Osteoblast (primary cell): ENCODE data around the gene DBX1. TPM values are rescaled to one million over a fixed set of nuclear protein-coding genes. Genes with fewer than 3 reads are reported as not detected.
A peak's percentile ranks its signal among the peaks of the same experiment; 100 is the strongest.

Experiments
- DNase-seq: peaks from one replicate; pipeline ENCODE4 v3.0.0; 2011; ENCODE audit warnings: low spot score, mixed read lengths; ENCODE audit not compliant: insufficient read length; ENCODE audit errors: missing footprints
- H2AFZ ChIP-seq: 2 replicates; pipeline ENCODE4 v1.6.0; 2011; ENCODE audit warnings: mild to moderate bottlenecking, low read length
- H3K27ac ChIP-seq: 2 replicates; pipeline ENCODE4 v1.5.1; 2011; ENCODE audit warnings: mild to moderate bottlenecking, low read depth, low read length, moderate library complexity
- H3K27me3 ChIP-seq: 2 replicates; pipeline ENCODE4 v1.6.0; 2012; ENCODE audit warnings: mild to moderate bottlenecking, control low read depth, inconsistent platforms, low read length, moderate library complexity; ENCODE audit not compliant: insufficient read depth
- H3K36me3 ChIP-seq: 2 replicates; pipeline ENCODE4 v1.5.1; 2011; ENCODE audit warnings: mild to moderate bottlenecking, low read length, control low read depth, moderate library complexity; ENCODE audit not compliant: insufficient read depth
- H3K4me1 ChIP-seq: 2 replicates; pipeline ENCODE4 v1.5.1; 2011; ENCODE audit warnings: mild to moderate bottlenecking, low read length, control low read depth, moderate library complexity; ENCODE audit not compliant: insufficient read depth
- H3K4me2 ChIP-seq: 2 replicates; pipeline ENCODE4 v1.6.0; 2011; ENCODE audit warnings: mild to moderate bottlenecking, low read length; ENCODE audit not compliant: insufficient read depth
- H3K4me3 ChIP-seq: fragments of 200-600 bp; sonication (generic); 3 replicates; pipeline ENCODE4 v1.5.1; 2012; ENCODE audit warnings: mild to moderate bottlenecking, low read length, inconsistent platforms; ENCODE audit not compliant: insufficient read depth
- H3K79me2 ChIP-seq: 2 replicates; pipeline ENCODE4 v1.6.0; 2012; ENCODE audit warnings: mild to moderate bottlenecking, low read length, control low read depth, inconsistent platforms; ENCODE audit not compliant: insufficient read depth
- H3K9me3 ChIP-seq: 2 replicates; pipeline ENCODE4 v1.5.1; 2011; ENCODE audit warnings: low read depth, low read length, control low read depth
- H4K20me1 ChIP-seq: 2 replicates; pipeline ENCODE4 v1.6.0; 2012; ENCODE audit warnings: mild to moderate bottlenecking, low read length, control low read depth; ENCODE audit not compliant: insufficient read depth
- total RNA-seq: library from RNA; depleted of rRNA; stranded (reverse); fragments of >200 nt; gene quantifications from 2 replicates; pipeline ENCODE4 v1.2.3, GENCODE V29; 2012
- TF ChIP-seq, protein P1 (sequence below): IDR thresholded peaks from 2 replicates; pipeline ENCODE4 v1.5.1; 2011; ENCODE audit warnings: mild to moderate bottlenecking, low read depth, low read length, moderate library complexity; ENCODE audit errors: extremely low read depth

The DBX1 gene
- total RNA-seq, 1 donor, result not detected

DNA sequence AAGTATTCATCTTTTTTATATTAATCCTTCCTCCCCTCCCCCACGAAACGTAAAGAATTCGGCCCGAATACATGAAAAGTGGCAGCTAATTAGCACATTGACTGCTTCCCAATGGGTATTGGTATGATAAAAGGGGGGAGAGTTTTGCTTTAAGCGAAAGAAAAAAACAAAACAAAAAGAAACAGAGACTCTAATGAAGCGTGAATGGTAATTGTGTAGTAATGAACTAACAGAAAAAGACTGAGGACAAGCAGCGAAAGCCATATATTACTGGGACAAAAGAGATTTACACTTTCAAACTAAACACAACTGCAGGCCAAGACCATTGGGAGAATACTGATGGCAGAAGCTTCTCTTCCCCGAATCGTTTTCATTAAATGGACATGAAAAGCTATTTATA lies 2.5 kb downstream of the DBX1 start:
- H3K79me2 ChIP-seq, result no peaks in the 10 kb centered on the region
- H3K4me1 ChIP-seq, result peaks cover 7% of the 10 kb centered on the region
- no peak overlapping the region for H3K27ac ChIP-seq
- H3K4me3 ChIP-seq, result no peak overlapping the region
- peak; percentile 29 for DNase-seq
- H3K27me3 ChIP-seq, result peaks cover 83% of the 10 kb centered on the region
- H3K36me3 ChIP-seq, result no peaks in the 10 kb centered on the region
- H2AFZ ChIP-seq, result no peak overlapping the region
- TF ChIP-seq, protein P1, sequence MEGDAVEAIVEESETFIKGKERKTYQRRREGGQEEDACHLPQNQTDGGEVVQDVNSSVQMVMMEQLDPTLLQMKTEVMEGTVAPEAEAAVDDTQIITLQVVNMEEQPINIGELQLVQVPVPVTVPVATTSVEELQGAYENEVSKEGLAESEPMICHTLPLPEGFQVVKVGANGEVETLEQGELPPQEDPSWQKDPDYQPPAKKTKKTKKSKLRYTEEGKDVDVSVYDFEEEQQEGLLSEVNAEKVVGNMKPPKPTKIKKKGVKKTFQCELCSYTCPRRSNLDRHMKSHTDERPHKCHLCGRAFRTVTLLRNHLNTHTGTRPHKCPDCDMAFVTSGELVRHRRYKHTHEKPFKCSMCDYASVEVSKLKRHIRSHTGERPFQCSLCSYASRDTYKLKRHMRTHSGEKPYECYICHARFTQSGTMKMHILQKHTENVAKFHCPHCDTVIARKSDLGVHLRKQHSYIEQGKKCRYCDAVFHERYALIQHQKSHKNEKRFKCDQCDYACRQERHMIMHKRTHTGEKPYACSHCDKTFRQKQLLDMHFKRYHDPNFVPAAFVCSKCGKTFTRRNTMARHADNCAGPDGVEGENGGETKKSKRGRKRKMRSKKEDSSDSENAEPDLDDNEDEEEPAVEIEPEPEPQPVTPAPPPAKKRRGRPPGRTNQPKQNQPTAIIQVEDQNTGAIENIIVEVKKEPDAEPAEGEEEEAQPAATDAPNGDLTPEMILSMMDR, result no peak
- no peaks in the 10 kb centered on the region for H3K9me3 ChIP-seq
- no peak overlapping the region for H3K4me2 ChIP-seq
- H4K20me1 ChIP-seq, result peaks cover 5% of the 10 kb centered on the region

DNA sequence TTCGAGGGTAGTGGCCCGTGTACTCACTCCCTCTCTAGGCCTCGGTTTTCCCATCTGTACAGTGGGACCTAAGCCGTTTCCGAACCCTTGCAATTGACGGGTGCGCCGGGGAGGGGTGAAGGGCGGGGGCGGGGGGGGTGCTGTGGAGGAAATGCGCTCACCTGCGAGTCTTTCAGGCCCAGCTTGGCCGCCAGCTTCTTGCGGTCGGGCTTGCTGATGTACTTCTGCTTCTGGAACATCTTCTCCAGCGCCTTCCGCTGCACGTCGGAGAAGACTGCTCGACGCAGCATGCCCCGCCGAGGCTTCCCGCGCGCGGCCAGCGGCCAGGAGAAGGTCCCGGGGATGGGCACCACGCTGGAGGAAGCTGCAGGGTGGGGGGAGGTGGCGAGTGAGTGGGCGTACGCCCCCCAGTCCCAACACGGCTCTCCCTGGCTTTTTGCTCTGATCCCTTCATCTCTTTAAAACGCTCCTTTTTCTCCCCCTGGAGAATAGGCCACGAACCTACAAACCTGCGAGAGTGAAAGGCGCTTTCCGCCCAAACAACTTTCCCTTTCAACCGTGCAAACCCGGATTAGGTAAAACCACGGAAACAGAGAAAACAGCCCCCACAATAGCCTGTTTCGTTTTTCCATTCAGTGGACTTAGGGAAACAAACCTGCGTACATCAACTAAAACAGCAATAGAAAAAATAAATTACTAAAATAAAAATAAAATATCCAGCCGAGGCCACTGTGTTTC lies 3.2 kb downstream of the DBX1 start:
- no peak overlapping the region for H3K27ac ChIP-seq
- H3K4me1 ChIP-seq, result peaks cover 7% of the 10 kb centered on the region
- no peaks in the 10 kb centered on the region for H3K79me2 ChIP-seq
- H4K20me1 ChIP-seq, result peaks cover 5% of the 10 kb centered on the region
- no peaks in the 10 kb centered on the region for H3K9me3 ChIP-seq
- peak; percentile 48 for DNase-seq
- H3K4me2 ChIP-seq, result peak overlapping the region; percentile 13
- no peak overlapping the region for H2AFZ ChIP-seq
- H3K27me3 ChIP-seq, result peaks cover 76% of the 10 kb centered on the region
- H3K36me3 ChIP-seq, result no peaks in the 10 kb centered on the region
- TF ChIP-seq, protein P1, result no peak
- no peak overlapping the region for H3K4me3 ChIP-seq

DNA sequence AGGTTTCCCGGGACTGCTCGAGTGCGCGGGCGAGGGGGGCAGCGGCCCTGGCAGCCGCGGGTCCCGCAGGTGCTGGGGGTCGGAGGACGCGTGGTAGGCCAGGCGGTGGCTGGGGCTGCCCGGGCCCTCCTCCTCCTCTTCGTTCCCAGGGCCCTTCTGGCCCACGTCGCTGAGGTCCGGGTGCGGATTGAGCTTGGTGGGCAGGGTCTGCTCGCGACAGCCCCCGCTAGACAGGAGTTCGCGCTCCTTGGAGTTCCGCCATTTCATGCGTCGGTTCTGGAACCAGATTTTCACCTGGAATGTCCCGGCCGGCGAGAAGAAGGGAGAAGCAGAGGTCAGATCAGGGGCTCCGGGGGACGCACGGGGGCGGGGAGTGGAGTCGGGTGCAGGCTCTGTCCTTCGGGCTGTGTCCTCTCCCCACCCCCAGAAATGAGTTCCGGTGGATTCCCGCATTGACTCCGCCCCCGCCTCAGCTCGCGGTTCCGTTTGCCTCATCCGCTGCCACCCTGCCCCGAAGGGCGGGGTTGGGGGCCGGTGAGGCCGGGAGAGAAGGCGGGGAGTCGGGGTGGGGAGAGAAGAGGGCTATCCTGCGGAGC lies 3.9 kb downstream of the DBX1 start:
- Histone ChIP-seq H3K4me3 (no peak overlapping the region), H3K27ac (no peak overlapping the region), H3K4me2 (no peak overlapping the region), H2AFZ (no peak overlapping the region), H3K27me3 (peaks cover 69% of the 10 kb centered on the region), H3K79me2 (no peaks in the 10 kb centered on the region), H3K4me1 (peaks cover 7% of the 10 kb centered on the region), H3K36me3 (no peaks in the 10 kb centered on the region), H4K20me1 (peaks cover 5% of the 10 kb centered on the region), H3K9me3 (no peaks in the 10 kb centered on the region)
- TF ChIP-seq, protein P1, result no peak
- DNase-seq, result peak; percentile 42

GRCh38 chr11:20155683-20156279 lies 4.5 kb downstream of the DBX1 start:
- Histone ChIP-seq H3K4me2 (no peak overlapping the region), H3K9me3 (no peaks in the 10 kb centered on the region), H3K36me3 (no peaks in the 10 kb centered on the region), H3K27ac (no peak overlapping the region), H3K27me3 (peaks cover 63% of the 10 kb centered on the region), H4K20me1 (peaks cover 5% of the 10 kb centered on the region), H3K4me3 (no peak overlapping the region), H2AFZ (no peak overlapping the region), H3K79me2 (no peaks in the 10 kb centered on the region), H3K4me1 (peaks cover 7% of the 10 kb centered on the region)
- peak; percentile 86 for DNase-seq
- TF ChIP-seq, protein P1, result no peak
